ENCODE data around the gene TOMM22. TPM values are rescaled to one million over a fixed set of nuclear protein-coding genes. Genes with fewer than 3 reads are reported as not detected.

Gene TOMM22
- total and polyA plus RNA-seq, 10 donors: 24.3 to 59.9 (median 42.8) TPM

- Histone ChIP-seq H3K4me3 (peak overlapping the region; percentile 3 to 94 (median 29)), H3K27me3 (replicated peaks in 1 of 7) (no peaks in the 10 kb centered on the region), H3K27ac (peak overlapping the region; percentile 66 to 99 (median 96)), H3K4me1 (peaks cover 42 to 61% (median 55%) of the 10 kb centered on the region in 6 donors), H3K9me3 (no peaks in the 10 kb centered on the region), H3K36me3 (peaks cover 0 to 14% (median 0%) of the 10 kb centered on the region in 6 donors)
- TF ChIP-seq POLR2A (IDR thresholded peaks at IDR 0.05) (peak in 1 of 3 donors; percentile 6), POLR2AphosphoS5 (IDR thresholded peaks at IDR 0.05) (no peak), CTCF (IDR thresholded peaks at IDR 0.05 in 8 of 11, conservative IDR thresholded peaks at IDR 0.05 in 3 of 11) (no peak)
- WGBS, 5 donors: 15 to 26% (median 18%) methylated on average over 10 of the region's 10 CpGs
- DNase-seq: no peak
- intact Hi-C loops (cut with DNase I; ENCODE audit: low total_unique reads): no loop called here
Measured at GRCh38 chr22:38704654-38705234, 23.0 kb downstream of the TOMM22 start.

- intact Hi-C loops (cut with DNase I; ENCODE audit: low total_unique reads): no loop called here
- H3K4me3 ChIP-seq: peak within 1 kb of the TSS; percentile 76 to 94 (median 86)
- peaks cover 0 to 21% (median 1%) of the 10 kb centered on the region in 6 donors for H3K36me3 ChIP-seq
- WGBS, 5 donors: 0% methylated on average over 44 to 55 of the region's 55 CpGs
- peaks cover 43 to 62% (median 57%) of the 10 kb centered on the region in 6 donors for H3K4me1 ChIP-seq
- DNase-seq: peak; percentile 98
- H3K27me3 ChIP-seq (replicated peaks in 1 of 7): no peaks in the 10 kb centered on the region
- H3K27ac ChIP-seq: peak within 1 kb of the TSS; percentile 93 to 99 (median 98)
- peak; percentile 84 to 87 (median 86) for TF ChIP-seq POLR2AphosphoS5 (IDR thresholded peaks at IDR 0.05)
- peak in 2 of 3 donors; percentile 70 to 84 for TF ChIP-seq POLR2A (IDR thresholded peaks at IDR 0.05)
- peak in 7 of 11 experiments; percentile 9 to 73 (median 53) for TF ChIP-seq CTCF (IDR thresholded peaks at IDR 0.05 in 8 of 11, conservative IDR thresholded peaks at IDR 0.05 in 3 of 11)
- no peaks in the 10 kb centered on the region for H3K9me3 ChIP-seq
Measured at GRCh38 chr22:38705235-38706100, 23.7 kb downstream of the TOMM22 start, which contains the start of gene GTPBP1. TSS of gene GTPBP1 (plus strand) at chr22:38705944. CDS start at chr22:38705956, 12 bp downstream.

- Histone ChIP-seq H3K4me3 (peak overlapping the region; percentile 76 to 94 (median 86)), H3K9me3 (no peaks in the 10 kb centered on the region), H3K36me3 (peaks cover 0 to 30% (median 6%) of the 10 kb centered on the region in 6 donors), H3K4me1 (peaks cover 43 to 68% (median 62%) of the 10 kb centered on the region in 6 donors), H3K27me3 (replicated peaks in 1 of 7) (no peaks in the 10 kb centered on the region), H3K27ac (peak overlapping the region; percentile 93 to 99 (median 98))
- no peak for DNase-seq
- WGBS, 5 donors: 0 to 1% (median 0%) methylated on average over 19 to 80 of the region's 80 CpGs
- TF ChIP-seq POLR2AphosphoS5 (IDR thresholded peaks at IDR 0.05): peak; percentile 1 to 54 (median 44)
- TF ChIP-seq CTCF (IDR thresholded peaks at IDR 0.05 in 8 of 11, conservative IDR thresholded peaks at IDR 0.05 in 3 of 11): no peak
- intact Hi-C loops (cut with DNase I; ENCODE audit: low total_unique reads): no loop called here
Measured at GRCh38 chr22:38706101-38706900, 24.5 kb downstream of the TOMM22 start.
